Ovary (tissue), 3 donors: ENCODE results near the gene GRAMD4.

Experiments
- POLR2A ChIP-seq: fragments of 450-650 bp; IDR thresholded peaks from one replicate; pipeline ENCODE4 v1.6.1; 2017; ENCODE audit warnings: antibody characterized with exemption, mild to moderate bottlenecking, moderate library complexity
- TF ChIP-seq, protein P1 (sequence below), 3 donors: fragments of 450-650 bp in 2 of 3; fragments of 200-600 bp in 1 of 3; IDR thresholded peaks; one replicate each; pipeline versions ENCODE4 v1.5.1 to v1.8.0; 2016 to 2022; ENCODE audit warnings: antibody characterized with exemption in 3 of 3, mild to moderate bottlenecking in 1 of 3
- donor health status: DM: no; HTN: no; CAD: no.

- TF ChIP-seq, protein P1, sequence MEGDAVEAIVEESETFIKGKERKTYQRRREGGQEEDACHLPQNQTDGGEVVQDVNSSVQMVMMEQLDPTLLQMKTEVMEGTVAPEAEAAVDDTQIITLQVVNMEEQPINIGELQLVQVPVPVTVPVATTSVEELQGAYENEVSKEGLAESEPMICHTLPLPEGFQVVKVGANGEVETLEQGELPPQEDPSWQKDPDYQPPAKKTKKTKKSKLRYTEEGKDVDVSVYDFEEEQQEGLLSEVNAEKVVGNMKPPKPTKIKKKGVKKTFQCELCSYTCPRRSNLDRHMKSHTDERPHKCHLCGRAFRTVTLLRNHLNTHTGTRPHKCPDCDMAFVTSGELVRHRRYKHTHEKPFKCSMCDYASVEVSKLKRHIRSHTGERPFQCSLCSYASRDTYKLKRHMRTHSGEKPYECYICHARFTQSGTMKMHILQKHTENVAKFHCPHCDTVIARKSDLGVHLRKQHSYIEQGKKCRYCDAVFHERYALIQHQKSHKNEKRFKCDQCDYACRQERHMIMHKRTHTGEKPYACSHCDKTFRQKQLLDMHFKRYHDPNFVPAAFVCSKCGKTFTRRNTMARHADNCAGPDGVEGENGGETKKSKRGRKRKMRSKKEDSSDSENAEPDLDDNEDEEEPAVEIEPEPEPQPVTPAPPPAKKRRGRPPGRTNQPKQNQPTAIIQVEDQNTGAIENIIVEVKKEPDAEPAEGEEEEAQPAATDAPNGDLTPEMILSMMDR (IDR thresholded peaks at IDR 0.05) = no peak
- TF ChIP-seq POLR2A = no peak
Observed at GRCh38 chr22:46583571-46583970, 36.6 kb upstream of the GRAMD4 start.
